Measurements from ENCODE around the gene OR51S1.

OR51S1 gene

GRCh38 chr11:4839851-4840549, 9.0 kb downstream of the OR51S1 start:
- H3K27ac ChIP-seq = no peak overlapping the region
- TF ChIP-seq CTCF (IDR thresholded peaks at IDR 0.05) = no peak
- no peak for TF ChIP-seq ZFX (IDR thresholded peaks at IDR 0.05; ENCODE audit: borderline replicate concordance)

- no peak for TF ChIP-seq CTCF (IDR thresholded peaks at IDR 0.05)
- no peak for TF ChIP-seq ZFX (IDR thresholded peaks at IDR 0.05; ENCODE audit: borderline replicate concordance)
- no peak overlapping the region for H3K27ac ChIP-seq
These were observed 18.1 kb downstream of the OR51S1 start for GRCh38 chr11:4830909-4831308.

GRCh38 chr11:4830346-4830745, 18.7 kb downstream of the OR51S1 start:
- TF ChIP-seq CTCF (IDR thresholded peaks at IDR 0.05) (no peak), ZFX (IDR thresholded peaks at IDR 0.05; ENCODE audit: borderline replicate concordance) (no peak)

GRCh38 chr11:4826425-4826824, 22.6 kb downstream of the OR51S1 start:
- H3K27ac ChIP-seq = no peak overlapping the region
- TF ChIP-seq ZFX (IDR thresholded peaks at IDR 0.05; ENCODE audit: borderline replicate concordance) = no peak
- TF ChIP-seq CTCF (IDR thresholded peaks at IDR 0.05) = peak; percentile 21; the same call in 1 of the 2 replicates

More at GRCh38 chr11:4830346-4830745, 18.7 kb downstream of the OR51S1 start:
- H3K27ac ChIP-seq = no peak overlapping the region

GRCh38 chr11:4825132-4825531, 23.9 kb downstream of the OR51S1 start:
- TF ChIP-seq CTCF (IDR thresholded peaks at IDR 0.05) (no peak), ZFX (IDR thresholded peaks at IDR 0.05; ENCODE audit: borderline replicate concordance) (no peak)

GRCh38 chr11:4821021-4821420, 28.0 kb downstream of the OR51S1 start, which contains the start of gene OR51F2:
Gene OR51F2, plus strand, starts transcription at chr11:4821321. Its CDS starts 101 bp downstream, at chr11:4821422.
- TF ChIP-seq ZFX (IDR thresholded peaks at IDR 0.05; ENCODE audit: borderline replicate concordance) (no peak), CTCF (IDR thresholded peaks at IDR 0.05) (no peak)
- H3K27ac ChIP-seq = no peak within 1 kb of the TSS

More at GRCh38 chr11:4825132-4825531, 23.9 kb downstream of the OR51S1 start:
- no peak overlapping the region for H3K27ac ChIP-seq

- H3K27ac ChIP-seq = no peak overlapping the region
- TF ChIP-seq CTCF (IDR thresholded peaks at IDR 0.05) (no peak), ZFX (IDR thresholded peaks at IDR 0.05; ENCODE audit: borderline replicate concordance) (no peak)
These were observed 39.8 kb downstream of the OR51S1 start for GRCh38 chr11:4809246-4809645.

Measured in 22Rv1 (cell line).